Heart right ventricle (tissue), 16 donors: Measurements from ENCODE around the gene HCK. TPM values are rescaled to one million over a fixed set of nuclear protein-coding genes. Genes with fewer than 3 reads are reported as not detected.

Experiments
- ATAC-seq, 8 donors: fragments of 200-7000 bp; cut with Tn5 transposase; one replicate each; pipeline ENCODE4 v1.9.1; 2020; ENCODE audit warnings: mild to moderate bottlenecking in 8 of 8, moderate library complexity in 8 of 8, moderate number of reproducible peaks in 1 of 8
- DNase-seq, 2 donors: peaks; one replicate each; pipeline ENCODE4 v3.0.0-alpha.2; 2020
- H3K27ac ChIP-seq, 10 donors: fragments of 200-600 bp; sonication (generic) in 2 of 10; one replicate each; pipeline versions ENCODE4 v1.5.0 to v1.8.0; 2020 to 2022; ENCODE audit warnings: mild to moderate bottlenecking in 3 of 10
- H3K27me3 ChIP-seq, 7 donors: fragments of 200-600 bp; one replicate each; pipeline ENCODE4 v1.8.0; 2021 to 2022; ENCODE audit warnings: mild to moderate bottlenecking in 2 of 7
- H3K36me3 ChIP-seq, 9 donors: fragments of 200-600 bp; sonication (generic) in 1 of 9; one replicate each; pipeline versions ENCODE4 v1.5.0 to v1.8.0; 2020 to 2022; ENCODE audit warnings: mild to moderate bottlenecking in 2 of 9
- H3K4me1 ChIP-seq, 9 donors: fragments of 200-600 bp; sonication (generic) in 1 of 9; one replicate each; pipeline versions ENCODE4 v1.5.0 to v1.8.0; 2020 to 2022; ENCODE audit warnings: mild to moderate bottlenecking in 4 of 9
- H3K4me3 ChIP-seq, 10 donors: fragments of 200-600 bp; sonication (generic) in 2 of 10; one replicate each; pipeline versions ENCODE4 v1.5.0 to v1.8.0; 2020 to 2022; ENCODE audit warnings: mild to moderate bottlenecking in 7 of 10, moderate library complexity in 2 of 10
- H3K9me3 ChIP-seq, 11 donors: fragments of 200-600 bp in 10 of 11; sonication (generic) in 2 of 11; one replicate each; pipeline versions ENCODE4 v1.5.0 to v1.8.0; 2013 to 2022; ENCODE audit warnings: mild to moderate bottlenecking in 2 of 11, control low read depth in 1 of 11, moderate library complexity in 1 of 11
- CTCF ChIP-seq, 9 donors: fragments of 200-600 bp; sonication (generic) in 2 of 9; IDR thresholded peaks; one replicate each; pipeline versions ENCODE4 v1.5.0 to v1.8.0; 2021 to 2022; ENCODE audit warnings: antibody characterized with exemption in 9 of 9, mild to moderate bottlenecking in 5 of 9, moderate library complexity in 1 of 9
- WGBS, 2 donors: extraction: QIAGEN DNeasy Blood & Tissue Kit; methylation state at CpG; one replicate each; pipeline ENCODE4 v1.1.7; 2013; ENCODE audit warnings: inconsistent platforms in 1 of 2; 5-methylcytosine and 5-hydroxymethylcytosine counted together
- intact Hi-C, 10 donors: fragments of 100-400 bp; cut with DNase I; formaldehyde crosslinking; loops; one replicate each; pipeline versions ENCODE4 v1.11.1 to v1.14.2; 2022
- polyA plus RNA-seq, 2 donors: library from polyadenylated mRNA; stranded (reverse); fragments of 200-250 nt; gene quantifications; one replicate each; pipeline ENCODE4 v1.2.3, GENCODE V29; 2013
- total RNA-seq, 10 donors: library from RNA; stranded (reverse); fragmentation: NEBNext Ultra II Directional in 3 of 10; extraction: Animal tissue kit (Norgen Biotek cat#: 25700) in 3 of 10; gene quantifications; one replicate each; pipeline versions ENCODE4 v1.2.1 to v1.2.4, GENCODE V29; 2021 to 2023
- donor health status: Arrhythmogenic right ventricular cardiomyopathy.
- donor health status: ischemic (EF 13 %, LVEDD 7.1; RV severe dilation, severe dysfunction).
- donor health status: healthy with polysubstance abuse.
- donor health status: DM: no; HTN: yes; CAD: no.
- donor health status: DM: no; HTN: no; CAD: no.
- donor health status: ischemic (EF 25% LVEDD 6.9; RV normal size, moderate dysfunction).
- donor health status: ischemic (EF 25% LVEDD 5.7; RV mildly dilated, moderate dysfunction).
- donor health status: healthy.
- donor health status: DM: yes; HTN: yes; CAD: no.
- donor health status: Ischemic cardiomyopathy.
- donor health status: ischemic (EF 35%, LVEDD 5.7; RV mildly dilated, moderate dysfunction).
- donor health status: nonischemic (EF 11% LVEDD 7.7; RV severe dilation, severe dysfunction).
- donor health status: DM: yes; HTN: yes; CAD: no.
- donor health status: PGD.
- donor health status: ischemic (EF 29% LVEDD 5.4; RV normal size, mild dysfunction).
- donor health status: nonischemic (EF 23%, LVEDD 6.1; RV moderate dilation, normal function).

HCK gene
- total and polyA plus RNA-seq, 12 donors, result 1.6 to 22.9 (median 3.0) TPM

GRCh38 chr20:32127347-32127746 lies 75.3 kb downstream of the HCK start:
- H3K9me3 ChIP-seq, result no peaks in the 10 kb centered on the region
- no peak overlapping the region for H3K4me3 ChIP-seq
- H3K36me3 ChIP-seq, result peaks cover 0 to 33% (median 0%) of the 10 kb centered on the region in 9 donors
- intact Hi-C loops, result no loop called here
- 94 to 95% methylated on average over 5 of the region's 5 CpGs for WGBS, 2 donors
- no peak for TF ChIP-seq CTCF (IDR thresholded peaks at IDR 0.05)
- peaks cover 0 to 16% (median 7%) of the 10 kb centered on the region in 9 donors for H3K4me1 ChIP-seq
- H3K27me3 ChIP-seq, result no peaks in the 10 kb centered on the region
- ATAC-seq (no peak), DNase-seq (no peak)
- H3K27ac ChIP-seq, result no peak overlapping the region

GRCh38 chr20:32128167-32128566 lies 76.1 kb downstream of the HCK start:
- Histone ChIP-seq H3K4me3 (no peak overlapping the region), H3K9me3 (no peaks in the 10 kb centered on the region), H3K27me3 (no peaks in the 10 kb centered on the region), H3K36me3 (peaks cover 0 to 41% (median 0%) of the 10 kb centered on the region in 9 donors), H3K4me1 (peaks cover 0 to 16% (median 7%) of the 10 kb centered on the region in 9 donors), H3K27ac (no peak overlapping the region)
- intact Hi-C loops, result no loop called here
- no peak for DNase-seq
- TF ChIP-seq CTCF (IDR thresholded peaks at IDR 0.05), result no peak
- WGBS, 2 donors, result 95 to 97% methylated on average over 2 of the region's 2 CpGs
- no peak for ATAC-seq

GRCh38 chr20:32129863-32130262 lies 77.8 kb downstream of the HCK start:
- H3K27ac ChIP-seq, result no peak overlapping the region
- intact Hi-C loops, result no loop called here
- no peak for ATAC-seq

DNA sequence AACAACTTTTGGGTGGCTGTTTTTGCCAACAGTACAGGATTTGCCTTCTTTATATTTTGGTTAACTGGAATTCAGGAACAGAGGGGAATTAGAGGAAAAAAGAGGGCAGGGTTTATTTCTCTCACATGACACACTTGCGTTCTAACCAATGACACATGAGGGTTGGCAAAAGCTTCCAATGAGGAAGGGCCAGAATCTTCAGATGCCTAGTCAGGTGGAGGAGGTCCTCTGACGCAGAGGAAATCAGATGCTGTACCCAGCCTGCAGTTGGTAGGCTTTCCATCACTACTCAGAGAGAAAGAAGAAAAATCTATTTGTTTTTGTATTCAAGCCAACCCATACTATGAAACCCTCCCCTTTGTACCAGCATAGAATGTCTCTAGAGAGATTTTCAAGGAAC lies 78.3 kb downstream of the HCK start:
- H3K27me3 ChIP-seq, result no peaks in the 10 kb centered on the region
- H3K4me1 ChIP-seq, result peaks cover 0 to 16% (median 7%) of the 10 kb centered on the region in 9 donors
- peak in 1 of 8 donors; percentile 14 for ATAC-seq
- H3K9me3 ChIP-seq, result no peaks in the 10 kb centered on the region
- no peak overlapping the region for H3K27ac ChIP-seq
- H3K4me3 ChIP-seq, result no peak overlapping the region
- no peak for DNase-seq
- intact Hi-C loops, result no loop called here
- no peak for TF ChIP-seq CTCF (IDR thresholded peaks at IDR 0.05)
- peaks cover 0 to 47% (median 3%) of the 10 kb centered on the region in 9 donors for H3K36me3 ChIP-seq
- 46 to 91% methylated on average over 2 of the region's 2 CpGs for WGBS, 2 donors

More at GRCh38 chr20:32129863-32130262, 77.8 kb downstream of the HCK start:
- no peaks in the 10 kb centered on the region for H3K27me3 ChIP-seq
- WGBS, 2 donors, result 96% methylated on average over 5 of the region's 5 CpGs
- H3K4me1 ChIP-seq, result peaks cover 0 to 16% (median 7%) of the 10 kb centered on the region in 9 donors
- DNase-seq, result no peak
- no peak overlapping the region for H3K4me3 ChIP-seq
- no peaks in the 10 kb centered on the region for H3K9me3 ChIP-seq
- peaks cover 0 to 47% (median 3%) of the 10 kb centered on the region in 9 donors for H3K36me3 ChIP-seq
- no peak for TF ChIP-seq CTCF (IDR thresholded peaks at IDR 0.05)
